Astrocyte (in vitro differentiated cells and primary cell): ENCODE measurements around the gene PALB2.

Experiments used
- EZH2 ChIP-seq: IDR thresholded peaks from 2 replicates; pipeline ENCODE4 v1.6.1; 2012; ENCODE audit warnings: mild to moderate bottlenecking, low read length, inconsistent platforms; ENCODE audit not compliant: insufficient read depth
- TF ChIP-seq, protein P1 (sequence below): IDR thresholded peaks from 2 replicates; pipeline ENCODE4 v1.5.1; 2011; ENCODE audit warnings: low read depth, mild to moderate bottlenecking, inconsistent platforms, low read length, moderate library complexity; ENCODE audit not compliant: insufficient read depth

DNA sequence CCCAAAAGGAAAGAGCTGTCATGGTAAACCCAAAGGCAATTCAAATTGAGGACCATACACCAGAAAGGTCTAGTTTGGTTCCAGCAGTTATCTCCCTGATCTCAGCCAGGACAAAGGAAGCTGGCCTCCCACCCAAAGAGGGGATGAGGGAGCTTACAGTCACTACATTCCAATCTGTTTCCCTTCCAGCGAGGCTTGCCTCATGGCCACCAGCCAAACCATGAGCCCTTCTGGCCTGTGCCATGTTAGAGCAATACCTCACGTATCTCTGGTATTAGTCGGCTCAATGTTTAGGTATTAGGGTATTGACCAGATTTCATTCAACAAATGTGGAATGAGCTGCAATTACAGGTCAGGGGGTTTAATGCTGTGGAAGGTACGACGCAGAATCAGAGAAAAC, 53.4 kb downstream of the PALB2 start:
- TF ChIP-seq, protein P1, sequence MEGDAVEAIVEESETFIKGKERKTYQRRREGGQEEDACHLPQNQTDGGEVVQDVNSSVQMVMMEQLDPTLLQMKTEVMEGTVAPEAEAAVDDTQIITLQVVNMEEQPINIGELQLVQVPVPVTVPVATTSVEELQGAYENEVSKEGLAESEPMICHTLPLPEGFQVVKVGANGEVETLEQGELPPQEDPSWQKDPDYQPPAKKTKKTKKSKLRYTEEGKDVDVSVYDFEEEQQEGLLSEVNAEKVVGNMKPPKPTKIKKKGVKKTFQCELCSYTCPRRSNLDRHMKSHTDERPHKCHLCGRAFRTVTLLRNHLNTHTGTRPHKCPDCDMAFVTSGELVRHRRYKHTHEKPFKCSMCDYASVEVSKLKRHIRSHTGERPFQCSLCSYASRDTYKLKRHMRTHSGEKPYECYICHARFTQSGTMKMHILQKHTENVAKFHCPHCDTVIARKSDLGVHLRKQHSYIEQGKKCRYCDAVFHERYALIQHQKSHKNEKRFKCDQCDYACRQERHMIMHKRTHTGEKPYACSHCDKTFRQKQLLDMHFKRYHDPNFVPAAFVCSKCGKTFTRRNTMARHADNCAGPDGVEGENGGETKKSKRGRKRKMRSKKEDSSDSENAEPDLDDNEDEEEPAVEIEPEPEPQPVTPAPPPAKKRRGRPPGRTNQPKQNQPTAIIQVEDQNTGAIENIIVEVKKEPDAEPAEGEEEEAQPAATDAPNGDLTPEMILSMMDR: no peak
- no peak for TF ChIP-seq EZH2
